Uterus (tissue), 4 donors: Measurements from ENCODE around the gene CDC42BPA. TPM values are rescaled to one million over a fixed set of nuclear protein-coding genes. Genes with fewer than 3 reads are reported as not detected.
"Not testable (repeated sequence)": the region's sequence is repeated elsewhere in the genome, so short reads cannot be mapped to it uniquely, and the experiment has no call there.

Source experiments
- DNase-seq, 2 donors: peaks; one replicate each; pipeline ENCODE4 v3.0.0-alpha.2; 2019 to 2020
- H3K27ac ChIP-seq, 2 donors: fragments of 200-600 bp; sonication (generic); 1 replicate in 1 of 2; 2 replicates in 1 of 2; pipeline ENCODE4 v1.5.1; 2016 to 2018
- H3K27me3 ChIP-seq, 2 donors: fragments of 200-600 bp; sonication (generic); one replicate each; pipeline ENCODE4 v1.5.1; 2018 to 2019; ENCODE audit warnings: control low read depth in 1 of 2
- H3K36me3 ChIP-seq, 2 donors: fragments of 200-600 bp; sonication (generic); one replicate each; pipeline ENCODE4 v1.5.1; 2019; ENCODE audit warnings: control low read depth in 1 of 2
- H3K4me1 ChIP-seq, 2 donors: fragments of 200-600 bp; sonication (generic); one replicate each; pipeline ENCODE4 v1.5.1; 2018 to 2019; ENCODE audit warnings: control low read depth in 1 of 2
- H3K4me3 ChIP-seq, 2 donors: fragments of 200-600 bp; sonication (generic); 1 replicate in 1 of 2; 2 replicates in 1 of 2; pipeline ENCODE4 v1.5.1; 2018 to 2019; ENCODE audit warnings: mild to moderate bottlenecking in 1 of 2
- H3K9me3 ChIP-seq, 2 donors: fragments of 200-600 bp; sonication (generic); one replicate each; pipeline ENCODE4 v1.5.1; 2019; ENCODE audit warnings: control low read depth in 1 of 2
- POLR2A ChIP-seq, 2 donors: fragments of 450-650 bp; IDR thresholded peaks; one replicate each; pipeline ENCODE4 v1.6.1; 2016; ENCODE audit warnings: antibody characterized with exemption in 2 of 2, mild to moderate bottlenecking in 1 of 2, moderate library complexity in 1 of 2
- intact Hi-C: fragments of 100-400 bp; cut with DNase I; formaldehyde crosslinking; loops from one replicate; pipeline ENCODE4 v1.15.1; 2023; ENCODE audit warnings: low total_unique reads
- total RNA-seq, 4 donors: library from RNA; depleted of rRNA in 3 of 4; stranded (reverse); fragments of >200 nt in 3 of 4; gene quantifications; one replicate each; pipeline versions ENCODE4 v1.1.0 to v1.2.4, GENCODE V29; 2014 to 2023
- TF ChIP-seq, protein P1 (sequence below), 4 experiments: fragments of 200-600 bp in 2 of 4; fragments of 450-650 bp in 2 of 4; sonication (generic) in 2 of 4; IDR thresholded peaks; one replicate each; pipeline ENCODE4 v1.5.1; 2016 to 2019; ENCODE audit warnings: antibody characterized with exemption in 4 of 4, mild to moderate bottlenecking in 2 of 4, moderate library complexity in 1 of 4
- donor health status: DM: yes; HTN: yes; CAD: no.

CDC42BPA gene
- total RNA-seq, 4 donors from 2014 or later = 32.9 to 116 (median 55.2) TPM

DNA sequence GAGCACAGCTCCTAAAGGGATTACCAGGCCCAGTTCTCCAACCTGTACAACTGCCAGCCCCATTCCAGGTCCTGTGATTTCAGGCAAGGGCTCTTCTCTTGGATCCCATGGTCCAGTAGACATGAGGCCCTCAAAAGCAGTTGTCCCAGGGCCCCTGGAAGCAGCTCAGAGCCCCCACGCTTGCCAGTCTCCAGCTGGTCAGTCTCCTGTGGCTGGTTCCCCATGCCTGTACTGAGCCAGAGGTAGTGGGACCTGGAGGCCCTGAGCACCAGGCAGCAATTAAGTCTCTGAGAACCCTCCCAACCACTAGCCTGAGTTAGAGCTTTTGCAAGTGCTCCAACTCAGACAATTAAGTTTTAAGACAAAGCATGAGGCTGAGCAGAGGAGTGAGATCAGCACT, 36.9 kb downstream of the CDC42BPA start:
- no peaks in the 10 kb centered on the region for H3K9me3 ChIP-seq
- H3K4me1 ChIP-seq = no peaks in the 10 kb centered on the region
- no peaks in the 10 kb centered on the region for H3K27me3 ChIP-seq
- intact Hi-C loops = no loop called here
- DNase-seq = no peak
- no peak overlapping the region for H3K4me3 ChIP-seq
- H3K27ac ChIP-seq = no peak overlapping the region
- TF ChIP-seq, protein P1, sequence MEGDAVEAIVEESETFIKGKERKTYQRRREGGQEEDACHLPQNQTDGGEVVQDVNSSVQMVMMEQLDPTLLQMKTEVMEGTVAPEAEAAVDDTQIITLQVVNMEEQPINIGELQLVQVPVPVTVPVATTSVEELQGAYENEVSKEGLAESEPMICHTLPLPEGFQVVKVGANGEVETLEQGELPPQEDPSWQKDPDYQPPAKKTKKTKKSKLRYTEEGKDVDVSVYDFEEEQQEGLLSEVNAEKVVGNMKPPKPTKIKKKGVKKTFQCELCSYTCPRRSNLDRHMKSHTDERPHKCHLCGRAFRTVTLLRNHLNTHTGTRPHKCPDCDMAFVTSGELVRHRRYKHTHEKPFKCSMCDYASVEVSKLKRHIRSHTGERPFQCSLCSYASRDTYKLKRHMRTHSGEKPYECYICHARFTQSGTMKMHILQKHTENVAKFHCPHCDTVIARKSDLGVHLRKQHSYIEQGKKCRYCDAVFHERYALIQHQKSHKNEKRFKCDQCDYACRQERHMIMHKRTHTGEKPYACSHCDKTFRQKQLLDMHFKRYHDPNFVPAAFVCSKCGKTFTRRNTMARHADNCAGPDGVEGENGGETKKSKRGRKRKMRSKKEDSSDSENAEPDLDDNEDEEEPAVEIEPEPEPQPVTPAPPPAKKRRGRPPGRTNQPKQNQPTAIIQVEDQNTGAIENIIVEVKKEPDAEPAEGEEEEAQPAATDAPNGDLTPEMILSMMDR (IDR thresholded peaks at IDR 0.05) = no peak
- no peaks in the 10 kb centered on the region for H3K36me3 ChIP-seq

DNA sequence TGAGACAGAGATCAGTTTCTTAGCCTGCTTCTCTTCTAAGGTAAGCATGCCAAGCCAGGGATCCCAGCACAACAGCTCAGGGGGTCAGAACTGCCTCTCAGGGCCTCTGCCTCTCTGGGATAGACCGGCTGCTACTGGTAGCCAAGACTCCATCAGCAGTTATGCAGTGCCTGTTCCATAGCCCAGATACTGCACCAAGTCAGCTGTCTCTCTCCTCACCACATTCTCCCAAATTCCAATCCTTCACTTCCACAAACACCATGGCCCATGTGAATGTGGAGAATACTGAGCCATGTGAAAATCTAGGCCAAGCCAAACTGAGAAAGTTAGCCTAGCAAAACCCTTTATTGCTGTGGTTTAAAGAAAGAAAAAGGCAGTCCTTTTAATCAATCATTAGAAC, 37.5 kb downstream of the CDC42BPA start:
- intact Hi-C loops = no loop called here
- Histone ChIP-seq H3K27me3 (no peaks in the 10 kb centered on the region), H3K4me1 (no peaks in the 10 kb centered on the region), H3K27ac (no peak overlapping the region), H3K4me3 (no peak overlapping the region), H3K9me3 (no peaks in the 10 kb centered on the region), H3K36me3 (no peaks in the 10 kb centered on the region)
- TF ChIP-seq, protein P1 (IDR thresholded peaks at IDR 0.05) = no peak
- TF ChIP-seq POLR2A (IDR thresholded peaks at IDR 0.05) = no peak
- DNase-seq = no peak

DNA sequence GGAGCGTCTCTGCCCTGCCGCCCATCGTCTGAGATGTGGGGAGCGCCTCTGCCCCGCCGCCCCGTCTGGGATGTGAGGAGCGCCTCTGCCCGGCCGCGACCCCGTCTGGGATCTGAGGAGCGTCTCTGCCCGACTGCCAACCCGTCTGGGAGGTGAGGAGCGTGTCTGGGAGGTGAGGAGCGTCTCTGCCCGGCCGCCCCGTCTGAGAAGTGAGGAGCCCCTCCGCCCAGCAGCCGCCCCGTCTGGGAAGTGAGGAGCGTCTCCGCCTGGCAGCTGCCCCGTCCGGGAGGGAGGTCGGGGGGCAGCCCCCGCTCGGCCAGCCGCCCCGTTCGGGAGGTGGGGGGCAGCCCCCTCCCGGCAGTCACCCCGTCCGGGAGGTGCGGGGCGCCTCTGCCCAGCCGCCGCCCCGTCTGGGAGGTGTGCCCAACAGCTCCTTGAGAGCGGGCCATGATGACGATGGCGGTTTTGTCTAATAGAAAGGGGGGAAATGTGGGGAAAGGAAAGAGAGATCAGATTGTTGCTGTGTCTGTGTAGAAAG, 42.1 kb downstream of the CDC42BPA start:
- H3K36me3 ChIP-seq, H3K4me1 ChIP-seq, intact Hi-C loops, H3K27ac ChIP-seq, H3K27me3 ChIP-seq, H3K9me3 ChIP-seq, DNase-seq, H3K4me3 ChIP-seq: not testable (repeated sequence)

DNA sequence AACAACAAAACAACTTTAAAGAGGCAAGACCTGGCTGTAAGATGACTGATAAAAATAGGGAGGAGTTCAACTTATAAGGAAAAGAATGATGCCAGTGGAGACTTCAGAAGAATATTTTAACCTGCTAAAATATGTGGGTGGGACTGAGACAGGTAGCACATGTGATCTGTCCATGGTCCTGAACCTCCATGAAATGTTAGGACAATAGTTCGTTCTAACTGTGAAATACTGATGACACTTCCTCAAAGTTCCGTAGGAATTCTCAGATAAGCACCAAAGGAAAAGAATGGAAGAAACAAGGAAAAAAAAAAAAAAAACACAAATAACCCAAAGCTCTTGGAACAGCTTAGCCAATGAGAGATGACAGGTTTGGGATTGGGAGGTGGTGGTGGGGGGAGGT, 44.7 kb downstream of the CDC42BPA start:
- intact Hi-C loops = no loop called here
- DNase-seq = no peak
- Histone ChIP-seq H3K4me3 (no peak overlapping the region), H3K27ac (no peak overlapping the region), H3K9me3 (no peaks in the 10 kb centered on the region), H3K4me1 (no peaks in the 10 kb centered on the region), H3K27me3 (no peaks in the 10 kb centered on the region), H3K36me3 (no peaks in the 10 kb centered on the region)
- TF ChIP-seq POLR2A (IDR thresholded peaks at IDR 0.05) = no peak
- TF ChIP-seq, protein P1 (IDR thresholded peaks at IDR 0.05) = no peak

DNA sequence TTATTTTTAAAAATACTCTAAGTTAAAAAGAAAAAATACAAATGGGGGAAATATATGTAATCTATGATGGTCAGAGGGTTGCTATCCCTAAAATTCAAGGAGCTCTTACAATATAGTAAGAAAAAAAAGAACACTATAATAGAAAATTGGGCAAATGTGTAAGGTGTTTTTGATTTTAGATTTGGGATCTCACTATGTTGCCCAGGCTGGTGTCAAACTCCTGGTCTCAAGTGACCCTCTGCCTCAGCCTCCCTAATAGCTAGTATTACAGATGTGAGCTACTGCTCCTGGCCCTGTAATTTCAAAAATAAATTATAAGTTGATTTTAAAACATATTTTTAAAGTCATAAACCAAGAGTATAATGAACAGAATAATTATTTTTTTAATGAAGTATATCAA, 45.9 kb downstream of the CDC42BPA start:
- no peak for DNase-seq
- TF ChIP-seq POLR2A (IDR thresholded peaks at IDR 0.05) = no peak
- TF ChIP-seq, protein P1 (IDR thresholded peaks at IDR 0.05) = no peak
- no peaks in the 10 kb centered on the region for H3K27me3 ChIP-seq
- no peaks in the 10 kb centered on the region for H3K36me3 ChIP-seq
- no peak overlapping the region for H3K27ac ChIP-seq
- no peaks in the 10 kb centered on the region for H3K9me3 ChIP-seq
- no peaks in the 10 kb centered on the region for H3K4me1 ChIP-seq
- intact Hi-C loops = no loop called here
- no peak overlapping the region for H3K4me3 ChIP-seq

DNA sequence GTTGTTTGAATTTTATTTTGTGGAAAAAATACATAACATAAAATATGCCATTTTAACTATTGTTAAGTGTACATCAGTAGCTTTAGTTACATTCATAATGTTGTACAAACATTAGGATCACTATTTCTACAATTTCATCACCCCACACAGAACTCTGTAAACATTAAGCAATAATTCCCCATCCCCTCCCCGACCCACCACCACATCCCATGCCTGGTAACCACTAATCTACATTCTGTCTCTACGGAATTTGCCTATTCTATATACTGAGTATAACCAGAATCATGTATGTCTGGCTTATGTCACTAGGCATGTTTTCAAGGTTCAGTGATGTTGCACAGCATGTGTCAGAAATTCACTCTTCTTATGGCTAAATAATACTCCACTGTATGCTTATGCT, 47.7 kb downstream of the CDC42BPA start:
- Histone ChIP-seq H3K27me3 (no peaks in the 10 kb centered on the region), H3K27ac (no peak overlapping the region), H3K9me3 (no peaks in the 10 kb centered on the region), H3K4me3 (no peak overlapping the region), H3K4me1 (no peaks in the 10 kb centered on the region), H3K36me3 (no peaks in the 10 kb centered on the region)
- intact Hi-C loops = no loop called here
- no peak for TF ChIP-seq POLR2A (IDR thresholded peaks at IDR 0.05)
- TF ChIP-seq, protein P1 (IDR thresholded peaks at IDR 0.05) = no peak
- no peak for DNase-seq
